HepG2 (cell line): Measurements from ENCODE around the gene CAMSAP1. TPM values are rescaled to one million over a fixed set of nuclear protein-coding genes. Genes with fewer than 3 reads are reported as not detected.

Experiments
- ATAC-seq: fragments of 200-7000 bp; cut with Tn5 transposase; 3 replicates; pipeline ENCODE4 v1.9.1; 2020; ENCODE audit warnings: mild to moderate bottlenecking, moderate library complexity
- BruUV-seq: library from RNA; stranded (reverse); fragments of 400-500 nt; replicated peaks from 2 replicates; lab custom pipeline; 2021; lab: Mats Ljungman, UMichigan
- CTCF ChIA-PET: fragments of 300-600 bp; formaldehyde crosslinking; extraction: SDS; loops from one replicate; lab custom pipeline; 2021; ENCODE audit warnings: low total read pairs, inconsistent platforms, low intra/inter-chr PET ratio; lab: Yijun Ruan, JAX
- POLR2A ChIA-PET: fragments of 350-600 bp; sonication (Branson Sonifier 250); formaldehyde crosslinking; loops from one replicate; lab custom pipeline; 2020; ENCODE audit warnings: antibody characterized with exemption, inconsistent platforms; lab: Yijun Ruan, JAX
- DNase-seq: peaks from one replicate; pipeline ENCODE4 v3.0.0-alpha.2; 2015; ENCODE audit warnings: low spot score
- FAIRE-seq: peaks from 3 replicates; lab custom pipeline; 2011; peaks lifted over from hg19 to GRCh38; lab: Jason Lieb, UNC
- H2AFZ ChIP-seq: one replicate; pipeline ENCODE4 v1.6.1; 2011; ENCODE audit warnings: low read length, inconsistent platforms
- H3K27ac ChIP-seq: fragments of 300-600 bp; 3 replicates; pipeline ENCODE4 v1.8.0; 2011; ENCODE audit warnings: mixed run types, mild to moderate bottlenecking, mixed read lengths, low read length, inconsistent platforms; ENCODE audit not compliant: insufficient read depth; ENCODE audit errors: extremely low read length
- H3K27me3 ChIP-seq, 2 experiments: fragments of 200-600 bp in 1 of 2; 2 replicates in 1 of 2; 3 replicates in 1 of 2; pipeline versions ENCODE4 v1.6.0 to v1.8.0; 2011; ENCODE audit warnings: low read length in 2 of 2, mild to moderate bottlenecking in 2 of 2, moderate library complexity in 2 of 2, inconsistent platforms in 1 of 2; ENCODE audit not compliant: insufficient read depth in 2 of 2, control insufficient read depth in 1 of 2
- H3K36me3 ChIP-seq, 2 experiments: fragments of 200-600 bp in 1 of 2; replicated peaks in 1 of 2; 2 replicates in 1 of 2; 3 replicates in 1 of 2; pipeline versions ENCODE4 v1.5.1 to v1.8.0; 2011; ENCODE audit warnings: low read length in 2 of 2, inconsistent platforms in 1 of 2; ENCODE audit not compliant: insufficient read depth in 2 of 2, control insufficient read depth in 1 of 2
- H3K4me1 ChIP-seq: 2 replicates; pipeline ENCODE4 v1.5.1; 2012; ENCODE audit warnings: low read length, inconsistent platforms; ENCODE audit not compliant: insufficient read depth
- H3K4me2 ChIP-seq: 2 replicates; pipeline ENCODE4 v1.6.0; 2011; ENCODE audit warnings: low read depth, low read length, inconsistent platforms
- H3K4me3 ChIP-seq, 3 experiments: fragments of 200-600 bp in 1 of 3; sonication (generic), shearing (Covaris generic) in 1 of 3; replicated peaks in 1 of 3; 2 replicates each; pipeline ENCODE4 v1.5.1; 2011 to 2016; ENCODE audit warnings: low read length in 3 of 3, inconsistent platforms in 2 of 3, low read depth in 2 of 3, mild to moderate bottlenecking in 2 of 3, control low read depth in 1 of 3, mixed read lengths in 1 of 3; ENCODE audit not compliant: insufficient read depth in 1 of 3
- H3K79me2 ChIP-seq: one replicate; pipeline ENCODE4 v1.6.1; 2011; ENCODE audit warnings: low read length, inconsistent platforms; ENCODE audit not compliant: insufficient read depth
- H3K9ac ChIP-seq: 2 replicates; pipeline ENCODE4 v1.6.0; 2011; ENCODE audit warnings: mild to moderate bottlenecking, low read depth, low read length, inconsistent platforms; ENCODE audit not compliant: insufficient read depth
- H3K9me3 ChIP-seq: 2 replicates; pipeline ENCODE4 v1.5.1; 2012; ENCODE audit warnings: mild to moderate bottlenecking, low read length
- H4K20me1 ChIP-seq: 2 replicates; pipeline ENCODE4 v1.6.0; 2011; ENCODE audit warnings: inconsistent platforms, mild to moderate bottlenecking, low read length, moderate library complexity; ENCODE audit not compliant: insufficient read depth
- GABPA ChIP-seq, 2 experiments: IDR thresholded peaks; 2 replicates each; pipeline ENCODE4 v1.6.1; 2011 to 2016; ENCODE audit warnings: low read depth in 2 of 2, low read length in 1 of 2, missing biosample characterization in 1 of 2, missing genetic modification characterization in 1 of 2
- POGZ ChIP-seq: sonication (generic); formaldehyde crosslinking; IDR thresholded peaks from 2 replicates; pipeline ENCODE4 v1.4.0; 2020; ENCODE audit warnings: mild to moderate bottlenecking, missing genetic modification reagents
- ZFP1 ChIP-seq: IDR thresholded peaks from 2 replicates; pipeline ENCODE4 v1.6.1; 2016
- ZNF10 ChIP-seq: sonication (generic); formaldehyde crosslinking; IDR thresholded peaks from 2 replicates; pipeline ENCODE4 v1.4.0; 2020; ENCODE audit warnings: mild to moderate bottlenecking, low read depth, missing genetic modification reagents, borderline replicate concordance
- WGBS: methylation state at CpG from one replicate; pipeline ENCODE4 v1.1.6; 2017; ENCODE audit warnings: low lambda C conversion rate; 5-methylcytosine and 5-hydroxymethylcytosine counted together
- in situ Hi-C: cut with HindIII; loops from 2 replicates; pipeline ENCODE4 v1.10.0; 2017; ENCODE audit warnings: low pct_unique_long_range_greater_than_20kb; ENCODE audit not compliant: extremely low pct_ligation_motif_present
- intact Hi-C: fragments of 100-400 bp; cut with micrococcal nuclease; formaldehyde crosslinking; loops from one replicate; pipeline ENCODE4 v1.10.0; 2022; ENCODE audit not compliant: unreplicated experiment
- polyA plus RNA-seq, 8 experiments: library from polyadenylated mRNA; depleted of rRNA in 3 of 8; stranded (reverse) in 7 of 8; unstranded in 1 of 8; fragments of >200 nt; fragmentation: Illumina TruSeq in 4 of 8; extraction: Trizol in 4 of 8; gene quantifications; 2 replicates each; pipeline versions ENCODE4 v1.2.1 to v1.2.3, GENCODE V29; 2011 to 2016; ENCODE audit warnings: low read depth in 4 of 8, missing spikeins in 1 of 8, mixed read lengths in 1 of 8; ENCODE audit not compliant: insufficient read depth in 1 of 8
- total RNA-seq, 5 experiments: library from RNA; depleted of rRNA; stranded (reverse); fragments of >200 nt; fragmentation: Illumina TruSeq; extraction: Trizol; gene quantifications; 2 replicates each; pipeline ENCODE4 v1.2.3, GENCODE V29; 2016; ENCODE audit warnings: low read depth in 1 of 5
- TF ChIP-seq, protein P1 (sequence below): fragments of 450-650 bp; IDR thresholded peaks from 2 replicates; pipeline ENCODE4 v1.6.1; 2016

Gene CAMSAP1
- total and polyA plus RNA-seq, 2 of the 13 experiments (the other 11 are each of a cell fraction or from before 2014, with no cell fraction given): 3.8 to 12.4 TPM

DNA sequence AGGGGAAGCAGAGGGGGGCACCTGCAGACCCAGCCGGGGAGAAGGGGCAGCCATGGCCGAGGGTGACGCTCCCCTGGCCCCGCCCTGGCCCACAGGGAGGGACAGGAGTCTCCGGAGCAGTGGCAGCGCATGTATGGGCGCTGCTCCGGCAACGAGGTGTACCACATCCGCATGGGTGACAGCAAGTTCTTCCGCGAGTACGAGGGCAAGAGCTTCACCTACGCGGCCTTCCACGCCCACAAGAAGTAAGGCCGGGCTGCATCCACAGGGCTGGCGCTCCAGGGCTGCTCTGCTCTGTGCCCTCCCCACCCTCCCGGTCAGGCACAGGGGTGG lies 137.2 kb downstream of the CAMSAP1 start:
- Histone ChIP-seq H3K36me3 (no peaks in the 10 kb centered on the region), H3K27me3 (peaks cover 3 to 37% of the 10 kb centered on the region in 2 experiments; a peak in 3 of 5 replicates), H4K20me1 (no peaks in the 10 kb centered on the region), H3K9me3 (peaks cover 12% of the 10 kb centered on the region), H3K27ac (no peak overlapping the region), H3K4me2 (no peak overlapping the region), H2AFZ (no peak overlapping the region), H3K9ac (no peak overlapping the region), H3K79me2 (no peaks in the 10 kb centered on the region), H3K4me3 (no peak overlapping the region), H3K4me1 (no peaks in the 10 kb centered on the region)
- TF ChIP-seq POGZ (CRISPR knock-in tag) (no peak), GABPA (IDR thresholded peaks at IDR 0.05; ENCODE audit: low read depth, low read length) (no peak), GABPA (CRISPR knock-in tag; IDR thresholded peaks at IDR 0.05; ENCODE audit: low read depth) (no peak), ZFP1 (CRISPR knock-in tag) (no peak)
- WGBS: no CpG with 5 or more reads among the region's 19 CpGs
- ChIA-PET POLR2A (no interaction called here), CTCF (no interaction called here)
- in situ Hi-C loops (no loop called here), intact Hi-C loops (no loop called here)
- DNase-seq (no peak), ATAC-seq (no peak), FAIRE-seq (no peak)
- BruUV-seq: no TSS peak

DNA sequence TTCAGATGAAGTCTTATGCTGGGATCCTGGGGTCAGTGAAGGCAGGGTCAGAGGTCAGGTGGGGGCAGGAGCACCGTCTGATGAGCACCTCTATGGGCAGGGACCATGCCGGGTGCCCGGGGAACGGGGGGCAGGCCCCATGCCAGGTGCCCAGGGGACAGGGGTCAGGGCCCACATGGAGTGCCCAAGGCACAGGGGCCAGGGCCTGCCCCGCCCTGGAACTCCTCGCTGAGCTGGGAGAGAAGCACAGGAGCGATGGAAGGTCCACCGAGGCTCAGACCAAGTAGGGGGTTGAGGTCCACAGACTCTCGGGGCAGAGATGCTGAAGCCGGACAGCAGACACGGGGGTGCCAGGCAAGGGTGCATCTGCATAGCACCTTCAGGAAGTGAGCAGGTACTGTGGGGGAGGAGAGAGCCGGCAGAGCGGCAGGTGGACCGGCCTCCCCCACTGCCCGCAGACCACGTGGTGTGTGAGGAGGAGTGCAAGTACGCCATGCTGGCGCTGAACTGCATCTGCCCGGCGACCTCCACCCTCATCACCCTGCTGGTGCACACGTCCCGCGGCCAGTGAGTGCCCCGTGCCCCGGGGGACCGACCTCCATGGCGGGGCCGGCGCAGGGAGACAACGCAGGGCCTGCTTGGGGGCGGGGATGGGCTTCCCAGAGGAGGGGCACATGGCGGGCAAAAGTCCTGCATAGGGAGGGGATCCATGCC lies 137.7 kb downstream of the CAMSAP1 start:
- DNase-seq (no peak), FAIRE-seq (no peak)
- H4K20me1 ChIP-seq: no peaks in the 10 kb centered on the region
- no peak overlapping the region for H2AFZ ChIP-seq
- intact Hi-C loops: no loop called here
- POLR2A ChIA-PET: no interaction called here
- H3K27me3 ChIP-seq: peaks cover 5 to 31% of the 10 kb centered on the region in 2 experiments; a peak in 3 of 5 replicates
- H3K4me3 ChIP-seq: no peak overlapping the region
- TF ChIP-seq, protein P1, sequence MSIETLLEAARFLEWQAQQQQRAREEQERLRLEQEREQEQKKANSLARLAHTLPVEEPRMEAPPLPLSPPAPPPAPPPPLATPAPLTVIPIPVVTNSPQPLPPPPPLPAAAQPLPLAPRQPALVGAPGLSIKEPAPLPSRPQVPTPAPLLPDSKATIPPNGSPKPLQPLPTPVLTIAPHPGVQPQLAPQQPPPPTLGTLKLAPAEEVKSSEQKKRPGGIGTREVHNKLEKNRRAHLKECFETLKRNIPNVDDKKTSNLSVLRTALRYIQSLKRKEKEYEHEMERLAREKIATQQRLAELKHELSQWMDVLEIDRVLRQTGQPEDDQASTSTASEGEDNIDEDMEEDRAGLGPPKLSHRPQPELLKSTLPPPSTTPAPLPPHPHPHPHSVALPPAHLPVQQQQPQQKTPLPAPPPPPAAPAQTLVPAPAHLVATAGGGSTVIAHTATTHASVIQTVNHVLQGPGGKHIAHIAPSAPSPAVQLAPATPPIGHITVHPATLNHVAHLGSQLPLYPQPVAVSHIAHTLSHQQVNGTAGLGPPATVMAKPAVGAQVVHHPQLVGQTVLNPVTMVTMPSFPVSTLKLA: peak; percentile 85
- no peak for TF ChIP-seq ZNF10 (CRISPR knock-in tag)
- TF ChIP-seq, all 625 proteins: peak for 1
- BruUV-seq: no TSS peak
- H3K9ac ChIP-seq: no peak overlapping the region
- no peak overlapping the region for H3K27ac ChIP-seq
- 38% methylated on average over 9 of the region's 32 CpGs for WGBS
- H3K36me3 ChIP-seq: no peaks in the 10 kb centered on the region
- no peak overlapping the region for H3K4me2 ChIP-seq
- in situ Hi-C loops: no loop called here
- CTCF ChIA-PET: no interaction called here
- no peaks in the 10 kb centered on the region for H3K4me1 ChIP-seq
- no peaks in the 10 kb centered on the region for H3K79me2 ChIP-seq
- no peak for ATAC-seq
- peaks cover 12% of the 10 kb centered on the region for H3K9me3 ChIP-seq
